OCI-LY1 (cell line): ENCODE data around the gene HNRNPM.

Source experiments
- EZH2 ChIP-seq: fragments of 200-600 bp; sonication (generic), shearing (Covaris generic); IDR thresholded peaks from 2 replicates; pipeline ENCODE4 v1.8.0; 2017; ENCODE audit warnings: borderline replicate concordance, mixed run types, mild to moderate bottlenecking, antibody characterized with exemption, low read length, moderate library complexity, mixed read lengths
- TF ChIP-seq, protein P1 (sequence below): fragments of 200-600 bp; sonication (generic), shearing (Covaris generic); IDR thresholded peaks from 2 replicates; pipeline ENCODE4 v1.5.1; 2017; ENCODE audit warnings: mild to moderate bottlenecking, antibody characterized with exemption, low read length, moderate library complexity, mixed read lengths

GRCh38 chr19:8454218-8454617, 9.4 kb downstream of the HNRNPM start:
- TF ChIP-seq, protein P1, sequence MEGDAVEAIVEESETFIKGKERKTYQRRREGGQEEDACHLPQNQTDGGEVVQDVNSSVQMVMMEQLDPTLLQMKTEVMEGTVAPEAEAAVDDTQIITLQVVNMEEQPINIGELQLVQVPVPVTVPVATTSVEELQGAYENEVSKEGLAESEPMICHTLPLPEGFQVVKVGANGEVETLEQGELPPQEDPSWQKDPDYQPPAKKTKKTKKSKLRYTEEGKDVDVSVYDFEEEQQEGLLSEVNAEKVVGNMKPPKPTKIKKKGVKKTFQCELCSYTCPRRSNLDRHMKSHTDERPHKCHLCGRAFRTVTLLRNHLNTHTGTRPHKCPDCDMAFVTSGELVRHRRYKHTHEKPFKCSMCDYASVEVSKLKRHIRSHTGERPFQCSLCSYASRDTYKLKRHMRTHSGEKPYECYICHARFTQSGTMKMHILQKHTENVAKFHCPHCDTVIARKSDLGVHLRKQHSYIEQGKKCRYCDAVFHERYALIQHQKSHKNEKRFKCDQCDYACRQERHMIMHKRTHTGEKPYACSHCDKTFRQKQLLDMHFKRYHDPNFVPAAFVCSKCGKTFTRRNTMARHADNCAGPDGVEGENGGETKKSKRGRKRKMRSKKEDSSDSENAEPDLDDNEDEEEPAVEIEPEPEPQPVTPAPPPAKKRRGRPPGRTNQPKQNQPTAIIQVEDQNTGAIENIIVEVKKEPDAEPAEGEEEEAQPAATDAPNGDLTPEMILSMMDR = no peak
- no peak for TF ChIP-seq EZH2
